HG03280 (cell line): ENCODE results near the gene ANKLE2.
A peak's percentile ranks its signal among the peaks of the same experiment; 100 is the strongest.
"Not testable (repeated sequence)": the region's sequence is repeated elsewhere in the genome, so short reads cannot be mapped to it uniquely, and the experiment has no call there.

ENCODE experiments used
- ATAC-seq: cut with Tn5 transposase; IDR thresholded peaks from one replicate; pipeline ENCODE4 v1.9.1; 2021; ENCODE audit warnings: mild to moderate bottlenecking, moderate library complexity; ENCODE audit not compliant: unreplicated experiment

The ANKLE2 gene

GRCh38 chr12:132692030-132692429, 69.6 kb downstream of the ANKLE2 start:
- not testable (repeated sequence) for ATAC-seq

- ATAC-seq = no peak
These were observed 71.5 kb downstream of the ANKLE2 start for GRCh38 chr12:132690112-132690511.

- no peak for ATAC-seq
These were observed 72.4 kb downstream of the ANKLE2 start for GRCh38 chr12:132689227-132689626.

GRCh38 chr12:132687211-132688164, 74.1 kb downstream of the ANKLE2 start, which contains the start of the genes POLE and PXMP2:
Gene POLE, minus strand, starts transcription at chr12:132687342. Its CDS starts 27 bp downstream, at chr12:132687315.
Gene PXMP2, plus strand, starts transcription at chr12:132687587. Its CDS starts 84 bp downstream, at chr12:132687671.
- peak; percentile 93 for ATAC-seq

GRCh38 chr12:132686825-132687210, 74.8 kb downstream of the ANKLE2 start:
- peak; percentile 45 for ATAC-seq

DNA sequence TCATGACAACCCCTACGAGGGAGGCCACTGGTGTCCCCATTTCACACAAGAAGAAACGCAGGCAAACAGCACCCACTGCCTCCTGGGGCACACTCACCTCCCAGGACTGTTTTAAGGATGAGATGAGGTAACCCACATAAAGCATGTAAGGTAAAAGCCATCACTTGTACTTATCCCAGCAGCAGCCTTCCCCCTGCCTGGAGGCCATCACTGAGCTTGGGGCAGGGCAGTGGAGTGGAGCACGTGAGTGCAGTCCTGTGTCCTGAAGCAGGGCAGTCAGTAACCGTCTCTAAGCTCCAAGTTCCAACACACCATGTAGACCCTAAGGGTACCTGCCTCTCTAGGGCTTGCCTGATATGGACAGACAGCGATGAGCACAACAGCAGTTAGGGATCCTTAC, 76.2 kb downstream of the ANKLE2 start:
- ATAC-seq = no peak

GRCh38 chr12:132677492-132677891, 84.1 kb downstream of the ANKLE2 start:
- ATAC-seq = no peak

DNA sequence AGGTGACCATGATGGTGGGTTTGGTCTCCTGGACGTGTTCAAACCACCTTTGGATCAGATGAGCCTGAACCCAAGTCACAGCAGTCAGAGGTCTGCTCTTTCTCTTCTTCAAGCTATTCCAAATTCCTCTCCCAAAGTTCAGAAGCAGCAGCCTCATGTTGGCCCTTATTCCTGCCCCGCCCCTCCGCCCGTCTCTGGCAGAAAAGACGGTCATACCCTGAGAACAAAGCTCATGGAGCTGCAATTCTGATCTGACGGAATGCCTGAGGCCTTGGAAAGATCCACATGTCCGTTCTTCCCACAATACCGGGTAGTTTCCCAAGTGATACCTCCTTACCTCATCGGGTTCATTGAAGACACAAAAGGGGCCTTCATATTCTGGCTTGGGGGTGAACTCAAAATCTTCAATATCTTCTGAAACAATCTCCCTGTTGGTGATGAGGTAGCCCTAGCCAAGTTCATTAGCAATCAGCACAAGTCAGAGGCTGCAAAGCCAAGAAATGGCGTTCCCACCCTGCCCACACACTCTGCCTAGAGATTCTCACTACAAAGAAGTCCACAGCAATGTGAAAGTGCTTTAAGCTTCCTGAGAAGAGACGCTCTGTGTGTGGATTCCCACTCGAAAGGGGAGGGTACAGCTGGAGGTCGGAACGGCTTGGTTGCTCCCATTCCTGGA, 85.7 kb downstream of the ANKLE2 start:
- ATAC-seq = no peak
